ENCODE measurements around the gene ARHGEF3. TPM values are rescaled to one million over a fixed set of nuclear protein-coding genes. Genes with fewer than 3 reads are reported as not detected.

The ARHGEF3 gene
- total RNA-seq, 2 experiments from 2014 or later: 81.2 to 88.2 TPM

DNA sequence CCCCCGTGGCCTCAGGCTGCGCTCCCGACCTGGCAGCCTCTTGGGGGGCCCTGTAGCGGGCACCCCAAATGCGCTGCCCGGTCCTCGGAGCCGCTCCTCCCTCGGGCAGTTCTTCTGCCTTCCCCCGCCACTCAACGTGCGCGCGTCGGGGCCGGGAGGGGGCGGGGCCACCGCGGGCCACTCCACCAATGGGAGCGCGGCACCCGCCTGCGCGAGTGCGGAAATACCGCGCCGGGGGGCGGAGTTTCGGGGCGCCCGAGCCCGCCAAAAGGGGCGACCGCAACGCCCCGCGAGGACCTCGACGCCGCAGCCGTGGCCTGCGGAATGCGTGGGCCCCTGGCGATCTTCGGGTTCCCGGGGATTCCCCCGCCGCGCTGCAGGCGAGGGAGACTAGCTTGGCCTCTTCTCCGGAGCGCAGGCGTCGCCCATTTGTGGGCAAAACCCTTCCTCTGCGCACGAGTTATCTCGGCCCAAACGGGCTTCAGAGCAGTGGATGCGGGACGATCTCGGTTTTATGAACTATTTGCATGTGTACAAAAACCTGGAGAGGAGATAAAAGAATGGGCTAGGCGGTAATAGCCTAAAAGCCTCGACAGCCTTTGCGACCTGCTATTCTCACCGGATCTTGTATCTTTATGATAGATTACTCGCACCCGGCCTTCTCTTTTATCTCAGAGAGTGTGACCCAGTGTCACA, 118.5 kb downstream of the ARHGEF3 start, which contains the start of gene TASOR:
Gene TASOR, minus strand, starts transcription at position 144 of the 696 bp plus-strand sequence. CDS start 259 bp downstream, outside the sequence.
- H3K36me3 Mint-ChIP-seq: peaks cover 48% of the 10 kb centered on the region

DNA sequence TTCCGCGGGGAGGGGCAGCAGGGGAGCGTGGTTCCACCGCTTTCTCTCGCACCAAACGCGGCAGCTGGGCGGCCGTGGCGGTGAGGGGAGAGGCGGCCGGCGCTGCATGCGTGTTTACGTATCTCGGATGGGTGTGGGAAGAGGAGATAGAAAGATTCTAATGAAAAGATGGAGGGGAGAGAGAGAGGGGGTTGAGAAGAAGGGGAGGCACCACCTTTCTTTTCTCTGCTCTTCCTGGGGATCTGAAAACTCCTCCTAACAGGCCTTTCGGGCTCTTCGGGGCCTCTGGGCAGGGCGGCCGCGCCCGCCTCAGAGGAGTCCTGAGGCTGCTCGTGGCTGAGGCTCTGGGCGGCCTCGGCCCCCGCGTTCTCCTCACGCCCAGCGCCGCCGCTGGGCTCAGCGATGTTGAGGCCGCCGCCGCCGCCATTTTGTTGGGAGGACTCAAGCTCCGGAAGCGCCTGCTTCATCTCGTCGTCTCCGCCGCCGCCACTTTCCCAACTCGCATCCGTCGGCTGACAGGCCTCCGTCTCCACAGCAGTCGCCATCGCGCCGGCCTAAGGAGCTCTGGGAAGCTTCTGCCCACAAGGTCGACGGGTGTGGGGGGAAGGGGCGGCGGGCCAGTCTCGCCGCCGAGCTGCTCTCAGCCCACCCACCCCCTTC, 119.2 kb downstream of the ARHGEF3 start:
- H3K36me3 Mint-ChIP-seq: peaks cover 51% of the 10 kb centered on the region
- H3K4me1 Mint-ChIP-seq: peaks cover 39% of the 10 kb centered on the region

More for the DNA sequence above, 118.5 kb downstream of the ARHGEF3 start, which contains the start of gene TASOR:
- peak within 1 kb of the TSS; percentile 98 for H3K4me3 Mint-ChIP-seq
- no peaks in the 10 kb centered on the region for H3K27me3 Mint-ChIP-seq
- H3K27ac Mint-ChIP-seq: peak within 1 kb of the TSS; percentile 96
- peaks cover 41% of the 10 kb centered on the region for H3K4me1 Mint-ChIP-seq
- H3K9me3 Mint-ChIP-seq: peaks cover 1% of the 10 kb centered on the region
- DNase-seq: peak; percentile 89

DNA sequence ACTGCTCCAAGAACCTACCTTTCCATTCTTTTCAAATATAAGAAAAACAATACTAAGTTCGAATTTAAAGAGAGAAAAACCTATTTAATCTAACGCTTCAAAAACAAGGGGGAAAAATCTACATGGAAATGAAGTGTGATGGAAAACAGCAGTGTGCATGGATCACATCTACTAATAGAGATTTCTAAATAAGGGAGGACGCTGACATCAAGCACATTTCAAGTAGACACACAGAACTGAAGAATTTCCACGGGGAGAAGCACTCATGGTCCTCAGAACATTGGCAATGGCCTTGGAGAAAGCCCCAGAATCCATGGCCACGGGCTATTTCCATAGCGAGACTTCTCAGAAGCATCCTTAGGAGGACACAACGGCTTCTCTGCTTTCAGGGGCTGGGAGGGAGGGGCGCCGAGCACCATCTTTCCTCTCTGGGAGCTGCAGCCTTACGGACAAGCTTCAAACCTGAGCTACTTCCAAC, 119.7 kb downstream of the ARHGEF3 start:
- H3K4me1 Mint-ChIP-seq: peaks cover 44% of the 10 kb centered on the region
- no peak for DNase-seq
- peaks cover 57% of the 10 kb centered on the region for H3K36me3 Mint-ChIP-seq
- H3K4me3 Mint-ChIP-seq: peak overlapping the region; percentile 98
- peaks cover 4% of the 10 kb centered on the region for H3K9me3 Mint-ChIP-seq
- no peaks in the 10 kb centered on the region for H3K27me3 Mint-ChIP-seq
- H3K27ac Mint-ChIP-seq: peak overlapping the region; percentile 96

More for the DNA sequence above, 119.2 kb downstream of the ARHGEF3 start:
- H3K4me3 Mint-ChIP-seq: peak overlapping the region; percentile 98
- H3K27ac Mint-ChIP-seq: peak overlapping the region; percentile 96
- H3K27me3 Mint-ChIP-seq: no peaks in the 10 kb centered on the region
- H3K9me3 Mint-ChIP-seq: peaks cover 4% of the 10 kb centered on the region
- peak; percentile 82 for DNase-seq

DNA sequence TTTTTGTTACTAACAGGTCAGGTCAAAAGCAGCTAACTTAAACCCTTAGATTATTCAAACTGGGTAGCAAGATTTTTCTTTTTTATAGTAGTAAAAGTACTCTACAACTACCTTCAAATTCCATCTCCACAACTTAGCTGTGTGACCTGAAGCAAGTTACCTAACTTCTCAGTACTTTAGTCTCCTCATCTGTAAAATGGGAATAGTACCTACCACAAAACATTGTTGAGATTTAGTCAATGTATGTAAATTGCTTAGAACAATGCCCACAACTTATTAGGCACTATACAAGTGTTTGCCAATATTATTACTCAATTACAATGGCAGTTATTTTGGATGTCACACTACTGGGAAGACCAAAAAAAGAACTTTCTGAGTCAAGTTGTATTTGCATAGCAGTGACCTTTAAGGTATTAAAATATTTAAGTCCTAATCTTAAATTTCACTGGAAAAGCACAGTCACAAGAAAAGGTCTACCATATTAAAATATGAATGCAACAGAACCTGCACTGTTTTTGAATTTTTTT, 121.6 kb downstream of the ARHGEF3 start:
- DNase-seq: no peak
- H3K27ac Mint-ChIP-seq: no peak overlapping the region
- peaks cover 68% of the 10 kb centered on the region for H3K36me3 Mint-ChIP-seq
- no peaks in the 10 kb centered on the region for H3K27me3 Mint-ChIP-seq
- peaks cover 6% of the 10 kb centered on the region for H3K9me3 Mint-ChIP-seq
- peak overlapping the region; percentile 22 for H3K4me3 Mint-ChIP-seq
- H3K4me1 Mint-ChIP-seq: peaks cover 47% of the 10 kb centered on the region

Other genes starting within 250 kb of the ARHGEF3 start
- 10 to 100 TPM; 31.0 to 32.9 TPM for gene CCDC66, start 244.8 kb downstream of the ARHGEF3 start, total RNA-seq
- gene TASOR, start 118.7 kb downstream of the ARHGEF3 start, total RNA-seq: 10 to 100 TPM; 50.5 TPM